Gastroesophageal sphincter (tissue), 4 donors: Measurements from ENCODE around the gene COL25A1. TPM values are rescaled to one million over a fixed set of nuclear protein-coding genes. Genes with fewer than 3 reads are reported as not detected.
"Not testable (repeated sequence)": the region's sequence is repeated elsewhere in the genome, so short reads cannot be mapped to it uniquely, and the experiment has no call there.

Source experiments
- ATAC-seq: fragments of 150-250 bp; one replicate; pipeline ENCODE4 v1.9.1; 2016; ENCODE audit warnings: mild to moderate bottlenecking, moderate library complexity
- H3K27ac ChIP-seq, 4 donors: fragments of 200-600 bp; sonication (generic) in 3 of 4; 1 replicate in 3 of 4; 2 replicates in 1 of 4; pipeline ENCODE4 v1.5.1; 2016 to 2019
- H3K27me3 ChIP-seq: fragments of 200-600 bp; sonication (generic); one replicate; pipeline ENCODE4 v1.5.1; 2019
- H3K36me3 ChIP-seq, 2 donors: fragments of 200-600 bp; sonication (generic); one replicate each; pipeline ENCODE4 v1.5.1; 2019; ENCODE audit warnings: control low read depth in 1 of 2
- H3K4me1 ChIP-seq, 3 donors: fragments of 200-600 bp; sonication (generic); 1 replicate in 2 of 3; 2 replicates in 1 of 3; pipeline ENCODE4 v1.5.1; 2016 to 2019; ENCODE audit warnings: control low read depth in 2 of 3
- H3K4me3 ChIP-seq, 2 donors: fragments of 200-600 bp; sonication (generic); one replicate each; pipeline ENCODE4 v1.5.1; 2019; ENCODE audit warnings: mild to moderate bottlenecking in 1 of 2, moderate library complexity in 1 of 2
- H3K9me3 ChIP-seq, 3 donors: fragments of 200-600 bp; sonication (generic); one replicate each; pipeline ENCODE4 v1.5.1; 2017 to 2019; ENCODE audit warnings: control low read depth in 2 of 3
- EP300 ChIP-seq: sonication (generic); formaldehyde crosslinking; IDR thresholded peaks from one replicate; pipeline ENCODE4 v1.6.1; 2017; ENCODE audit warnings: antibody characterized with exemption, mild to moderate bottlenecking
- POLR2A ChIP-seq, 2 donors: fragments of 450-650 bp; IDR thresholded peaks; one replicate each; pipeline ENCODE4 v1.6.1; 2017; ENCODE audit warnings: antibody characterized with exemption in 2 of 2, mild to moderate bottlenecking in 2 of 2, moderate library complexity in 1 of 2
- POLR2AphosphoS5 ChIP-seq: sonication (generic); formaldehyde crosslinking; IDR thresholded peaks from one replicate; pipeline ENCODE4 v1.6.1; 2017; ENCODE audit warnings: antibody characterized with exemption
- WGBS, 2 donors: methylation state at CpG; one replicate each; pipeline ENCODE4 v1.1.5; 2018; ENCODE audit warnings: low coverage in 1 of 2; 5-methylcytosine and 5-hydroxymethylcytosine counted together
- total RNA-seq, 4 donors: library from RNA; depleted of rRNA; stranded (reverse); fragments of >200 nt; gene quantifications; one replicate each; pipeline ENCODE4 v1.1.0, GENCODE V29; 2016
- TF ChIP-seq, protein P1 (sequence below), 4 experiments: fragments of 200-600 bp in 2 of 4; fragments of 450-650 bp in 2 of 4; sonication (generic) in 1 of 4; IDR thresholded peaks; one replicate each; pipeline ENCODE4 v1.5.1; 2017 to 2019; ENCODE audit warnings: antibody characterized with exemption in 4 of 4, mild to moderate bottlenecking in 2 of 4, moderate library complexity in 2 of 4

COL25A1 gene
- total RNA-seq, 4 donors from 2014 or later: 0.40 to 1.8 (median 1.0) TPM

GRCh38 chr4:109029987-109030386 is 272.5 kb downstream of the COL25A1 start:
- 76 to 83% methylated on average over 3 of the region's 4 CpGs for WGBS, 2 donors
- Histone ChIP-seq H3K27ac (no peak overlapping the region), H3K36me3 (no peaks in the 10 kb centered on the region), H3K4me1 (no peaks in the 10 kb centered on the region), H3K27me3 (no peaks in the 10 kb centered on the region), H3K9me3 (no peaks in the 10 kb centered on the region), H3K4me3 (no peak overlapping the region)
- ATAC-seq: no peak
- TF ChIP-seq POLR2AphosphoS5 (no peak), EP300 (no peak), POLR2A (IDR thresholded peaks at IDR 0.05) (no peak)
- TF ChIP-seq, protein P1, sequence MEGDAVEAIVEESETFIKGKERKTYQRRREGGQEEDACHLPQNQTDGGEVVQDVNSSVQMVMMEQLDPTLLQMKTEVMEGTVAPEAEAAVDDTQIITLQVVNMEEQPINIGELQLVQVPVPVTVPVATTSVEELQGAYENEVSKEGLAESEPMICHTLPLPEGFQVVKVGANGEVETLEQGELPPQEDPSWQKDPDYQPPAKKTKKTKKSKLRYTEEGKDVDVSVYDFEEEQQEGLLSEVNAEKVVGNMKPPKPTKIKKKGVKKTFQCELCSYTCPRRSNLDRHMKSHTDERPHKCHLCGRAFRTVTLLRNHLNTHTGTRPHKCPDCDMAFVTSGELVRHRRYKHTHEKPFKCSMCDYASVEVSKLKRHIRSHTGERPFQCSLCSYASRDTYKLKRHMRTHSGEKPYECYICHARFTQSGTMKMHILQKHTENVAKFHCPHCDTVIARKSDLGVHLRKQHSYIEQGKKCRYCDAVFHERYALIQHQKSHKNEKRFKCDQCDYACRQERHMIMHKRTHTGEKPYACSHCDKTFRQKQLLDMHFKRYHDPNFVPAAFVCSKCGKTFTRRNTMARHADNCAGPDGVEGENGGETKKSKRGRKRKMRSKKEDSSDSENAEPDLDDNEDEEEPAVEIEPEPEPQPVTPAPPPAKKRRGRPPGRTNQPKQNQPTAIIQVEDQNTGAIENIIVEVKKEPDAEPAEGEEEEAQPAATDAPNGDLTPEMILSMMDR (IDR thresholded peaks at IDR 0.05): no peak

DNA sequence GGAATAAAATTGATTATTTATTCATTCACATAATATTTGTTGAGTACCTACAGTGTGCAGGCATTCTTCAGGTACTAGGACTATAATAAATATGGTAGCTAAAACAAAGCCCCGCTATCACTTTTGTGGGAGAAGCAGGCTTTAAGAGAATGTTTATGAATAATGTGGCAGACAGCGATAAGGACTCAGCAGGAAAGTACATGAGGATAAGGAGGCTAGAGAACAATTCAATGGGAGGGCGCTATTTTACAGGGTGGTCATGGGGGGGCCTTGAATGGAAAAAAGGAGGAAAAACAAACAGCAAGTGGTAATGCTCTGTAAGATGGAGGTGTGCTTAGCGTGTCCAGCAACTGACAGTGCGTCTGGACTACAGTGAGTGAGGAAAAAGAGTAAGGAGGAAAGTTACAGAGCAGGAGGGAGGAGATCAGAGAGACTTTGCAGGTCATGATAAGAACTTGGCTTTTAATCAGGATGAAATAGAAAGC is 275.4 kb downstream of the COL25A1 start:
- WGBS, 2 donors: 57 to 58% methylated on average over 4 to 5 of the region's 5 CpGs
- Histone ChIP-seq H3K9me3 (peaks cover 0 to 5% (median 0%) of the 10 kb centered on the region in 3 donors), H3K4me1 (no peaks in the 10 kb centered on the region), H3K27me3 (no peaks in the 10 kb centered on the region), H3K4me3 (no peak overlapping the region), H3K36me3 (no peaks in the 10 kb centered on the region), H3K27ac (no peak overlapping the region)
- no peak for ATAC-seq
- TF ChIP-seq POLR2AphosphoS5 (no peak), EP300 (no peak), POLR2A (IDR thresholded peaks at IDR 0.05) (no peak)
- TF ChIP-seq, protein P1 (IDR thresholded peaks at IDR 0.05): no peak

DNA sequence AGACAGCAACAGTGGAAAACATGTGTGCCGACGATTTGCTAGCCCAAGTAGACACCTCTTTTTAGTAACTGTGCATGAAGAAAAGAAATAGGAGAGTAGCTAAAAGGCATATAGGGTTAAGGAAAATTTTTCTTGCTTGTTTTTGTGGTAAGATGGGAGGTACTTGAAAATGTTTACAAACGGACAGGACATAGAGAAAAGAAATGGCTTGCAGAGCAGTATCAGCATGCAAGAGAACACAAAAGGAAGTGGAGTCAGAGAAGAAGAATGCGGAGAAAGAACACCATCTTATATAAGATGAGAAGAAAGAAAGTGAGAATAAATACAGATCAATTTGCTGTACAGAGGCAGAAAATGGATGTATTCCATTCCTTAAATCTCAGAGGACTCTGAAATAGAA is 275.9 kb downstream of the COL25A1 start:
- H3K9me3 ChIP-seq: peaks cover 0 to 10% (median 0%) of the 10 kb centered on the region in 3 donors
- no peaks in the 10 kb centered on the region for H3K27me3 ChIP-seq
- H3K36me3 ChIP-seq: no peaks in the 10 kb centered on the region
- no peak for ATAC-seq
- 81 to 86% methylated on average over 4 of the region's 4 CpGs for WGBS, 2 donors
- H3K4me1 ChIP-seq: no peaks in the 10 kb centered on the region
- H3K27ac ChIP-seq: no peak overlapping the region
- TF ChIP-seq POLR2A (IDR thresholded peaks at IDR 0.05) (no peak), POLR2AphosphoS5 (no peak), EP300 (no peak)
- TF ChIP-seq, protein P1 (IDR thresholded peaks at IDR 0.05): no peak
- H3K4me3 ChIP-seq: no peak overlapping the region

GRCh38 chr4:109025471-109026076 is 276.9 kb downstream of the COL25A1 start:
- no peak for ATAC-seq
- Histone ChIP-seq H3K27ac (no peak overlapping the region), H3K36me3 (no peaks in the 10 kb centered on the region), H3K9me3 (peaks cover 0 to 17% (median 0%) of the 10 kb centered on the region in 3 donors), H3K27me3 (no peaks in the 10 kb centered on the region), H3K4me3 (no peak overlapping the region), H3K4me1 (no peaks in the 10 kb centered on the region)
- 70 to 71% methylated on average over 3 of the region's 3 CpGs for WGBS, 2 donors
- TF ChIP-seq, protein P1 (IDR thresholded peaks at IDR 0.05): no peak
- TF ChIP-seq EP300: no peak
- TF ChIP-seq POLR2AphosphoS5: no peak

DNA sequence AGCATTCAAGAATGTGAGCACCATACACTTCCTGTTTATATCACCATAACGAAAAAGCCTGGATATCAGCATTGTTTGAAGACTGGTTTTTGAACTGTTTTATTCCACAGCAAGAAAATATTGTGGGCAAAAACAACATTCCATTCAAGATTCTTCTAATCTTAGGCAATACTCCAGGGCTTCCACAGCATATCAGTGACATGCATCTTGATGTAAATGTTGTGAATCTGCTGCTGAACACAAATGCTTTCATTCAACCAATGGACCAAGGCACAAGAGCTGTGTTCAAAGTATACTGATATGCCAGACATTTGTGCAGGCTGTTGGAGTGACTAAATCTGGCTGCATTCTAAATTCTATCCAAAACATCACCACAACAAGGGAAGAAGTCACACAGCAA is 279.5 kb downstream of the COL25A1 start:
- TF ChIP-seq EP300 (no peak), POLR2A (IDR thresholded peaks at IDR 0.05) (no peak)
- TF ChIP-seq, protein P1 (IDR thresholded peaks at IDR 0.05): no peak
- Histone ChIP-seq H3K9me3 (peaks cover 0 to 17% (median 0%) of the 10 kb centered on the region in 3 donors), H3K27me3 (no peaks in the 10 kb centered on the region), H3K4me1 (no peaks in the 10 kb centered on the region), H3K4me3 (no peak overlapping the region), H3K27ac (no peak overlapping the region), H3K36me3 (no peaks in the 10 kb centered on the region)
- WGBS, 2 donors: 43 to 67% methylated on average over 1 of the region's 1 CpG
- no peak for ATAC-seq

DNA sequence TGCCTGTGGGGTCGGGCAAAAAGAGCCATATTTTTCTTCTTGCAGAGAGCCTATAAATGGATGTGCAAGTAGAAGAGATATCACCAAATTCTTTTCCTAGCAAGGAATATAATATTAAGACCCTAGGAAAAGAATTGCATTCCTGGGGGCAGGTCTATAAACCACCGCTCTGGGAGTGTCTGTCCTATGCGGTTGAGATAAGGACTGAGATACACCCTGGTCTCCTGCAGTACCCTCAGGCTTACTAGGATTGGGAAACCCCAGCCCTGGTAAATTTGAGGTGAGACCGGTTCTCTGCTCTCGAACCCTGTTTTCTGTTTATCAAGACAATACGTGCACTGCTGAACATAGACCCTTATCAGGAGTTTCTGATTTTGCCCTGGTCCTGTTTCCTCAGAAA is 280.8 kb downstream of the COL25A1 start:
- H3K4me3 ChIP-seq, ATAC-seq, H3K4me1 ChIP-seq, H3K36me3 ChIP-seq, H3K27ac ChIP-seq, H3K27me3 ChIP-seq: not testable (repeated sequence)
- peaks cover 0 to 17% (median 0%) of the 10 kb centered on the region in 3 donors for H3K9me3 ChIP-seq
- whole genome bisulfite sequencing, 2 donors: 96 to 98% methylated on average over 6 of the region's 6 CpGs
